ENCODE results near the gene NUDT11.

- no peak for TF ChIP-seq EZH2 (IDR thresholded peaks at IDR 0.05; ENCODE audit: borderline replicate concordance, insufficient read depth, low read depth, low read length, poor library complexity, severe bottlenecking)
- TF ChIP-seq CTCF (IDR thresholded peaks at IDR 0.05), result no peak
Observed at GRCh38 chrX:51487960-51488267, 8.5 kb downstream of the NUDT11 start.
